Measurements from ENCODE around the gene NIT1. TPM values are rescaled to one million over a fixed set of nuclear protein-coding genes. Genes with fewer than 3 reads are reported as not detected.

The NIT1 gene
- total RNA-seq, 1 donor from 2014 or later = 31.9 TPM

DNA sequence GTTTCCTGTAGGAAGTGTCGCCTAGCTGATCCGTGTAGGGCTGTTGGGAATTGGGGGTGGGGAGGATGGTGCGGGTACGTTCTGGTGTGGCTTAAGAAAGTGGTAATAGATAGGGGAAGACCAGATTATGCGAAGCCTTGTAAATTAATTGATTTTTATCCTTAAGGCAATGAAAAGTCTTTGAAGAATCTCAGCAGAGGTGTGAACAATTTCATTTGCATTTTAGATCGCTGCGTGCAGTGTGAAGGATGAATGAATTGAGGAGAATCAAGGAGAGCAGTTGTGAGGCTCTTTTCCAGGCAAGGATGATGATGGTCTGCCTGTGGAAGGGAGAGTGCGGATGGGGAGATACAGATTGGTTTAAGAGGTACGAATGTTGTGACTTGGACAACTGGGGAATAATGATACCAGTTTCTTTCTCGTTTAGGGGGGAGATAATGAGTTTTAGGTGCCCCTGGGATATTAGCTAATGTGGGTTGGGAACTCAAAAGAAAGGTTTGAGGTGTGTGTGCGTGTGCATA is 15.4 kb downstream of the NIT1 start:
- no peak for TF ChIP-seq CTCF (IDR thresholded peaks at IDR 0.05; ENCODE audit: borderline replicate concordance)
- peaks cover 9% of the 10 kb centered on the region for H3K36me3 ChIP-seq
- no peak for DNase-seq
- intact Hi-C loops (cut with micrococcal nuclease) = no loop called here
- no peaks in the 10 kb centered on the region for H3K27me3 ChIP-seq (ENCODE audit: low read depth)
- no peaks in the 10 kb centered on the region for H3K9me3 ChIP-seq (replicated peaks)
- peak overlapping the region; percentile 80 for H3K4me3 ChIP-seq
- H3K27ac ChIP-seq (replicated peaks) = peak overlapping the region; percentile 97
- H3K4me1 ChIP-seq = peaks cover 71% of the 10 kb centered on the region

- Histone ChIP-seq H3K9me3 (replicated peaks) (no peaks in the 10 kb centered on the region), H3K4me3 (no peak overlapping the region), H3K27me3 (ENCODE audit: low read depth) (no peaks in the 10 kb centered on the region), H3K4me1 (peaks cover 38% of the 10 kb centered on the region), H3K36me3 (no peaks in the 10 kb centered on the region), H3K27ac (replicated peaks) (peak overlapping the region; percentile 45)
- no peak for DNase-seq
- intact Hi-C loops (cut with micrococcal nuclease) = no loop called here
- TF ChIP-seq CTCF (IDR thresholded peaks at IDR 0.05; ENCODE audit: borderline replicate concordance) = no peak
Observed at GRCh38 chr1:161137881-161138280, 20.0 kb downstream of the NIT1 start.

DNA sequence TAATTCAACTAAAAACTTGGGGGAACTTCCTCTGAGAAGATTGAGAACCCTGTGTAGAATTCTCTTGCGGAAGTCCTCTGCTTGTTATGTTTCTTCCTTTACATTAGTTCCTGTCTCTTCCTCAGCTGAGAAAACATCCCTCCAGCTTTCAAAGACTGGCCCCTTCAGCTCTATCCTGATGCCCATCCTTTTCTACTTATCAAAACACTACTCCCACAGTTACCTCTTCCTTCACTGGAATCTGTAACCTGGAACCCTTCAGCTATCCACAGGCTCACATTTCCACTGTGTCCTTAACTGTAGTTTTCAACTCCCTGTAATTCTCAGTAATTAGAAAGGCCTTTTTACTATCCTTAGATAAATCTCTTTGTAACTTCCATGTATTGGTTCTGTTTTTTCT is 20.5 kb downstream of the NIT1 start:
- no peak for TF ChIP-seq CTCF (IDR thresholded peaks at IDR 0.05; ENCODE audit: borderline replicate concordance)
- no peaks in the 10 kb centered on the region for H3K27me3 ChIP-seq (ENCODE audit: low read depth)
- no peaks in the 10 kb centered on the region for H3K36me3 ChIP-seq
- peak overlapping the region; percentile 23 for H3K27ac ChIP-seq (replicated peaks)
- peaks cover 33% of the 10 kb centered on the region for H3K4me1 ChIP-seq
- intact Hi-C loops (cut with micrococcal nuclease) = no loop called here
- no peaks in the 10 kb centered on the region for H3K9me3 ChIP-seq (replicated peaks)
- H3K4me3 ChIP-seq = no peak overlapping the region
- no peak for DNase-seq

GRCh38 chr1:161139766-161140165 is 21.9 kb downstream of the NIT1 start:
- no peak overlapping the region for H3K27ac ChIP-seq (replicated peaks)
- H3K36me3 ChIP-seq = no peaks in the 10 kb centered on the region
- H3K4me1 ChIP-seq = peaks cover 20% of the 10 kb centered on the region
- intact Hi-C loops (cut with micrococcal nuclease) = no loop called here
- no peak overlapping the region for H3K4me3 ChIP-seq
- peak; percentile 59 for TF ChIP-seq CTCF (IDR thresholded peaks at IDR 0.05; ENCODE audit: borderline replicate concordance)
- H3K27me3 ChIP-seq (ENCODE audit: low read depth) = no peaks in the 10 kb centered on the region
- no peak for DNase-seq
- H3K9me3 ChIP-seq (replicated peaks) = no peaks in the 10 kb centered on the region

DNA sequence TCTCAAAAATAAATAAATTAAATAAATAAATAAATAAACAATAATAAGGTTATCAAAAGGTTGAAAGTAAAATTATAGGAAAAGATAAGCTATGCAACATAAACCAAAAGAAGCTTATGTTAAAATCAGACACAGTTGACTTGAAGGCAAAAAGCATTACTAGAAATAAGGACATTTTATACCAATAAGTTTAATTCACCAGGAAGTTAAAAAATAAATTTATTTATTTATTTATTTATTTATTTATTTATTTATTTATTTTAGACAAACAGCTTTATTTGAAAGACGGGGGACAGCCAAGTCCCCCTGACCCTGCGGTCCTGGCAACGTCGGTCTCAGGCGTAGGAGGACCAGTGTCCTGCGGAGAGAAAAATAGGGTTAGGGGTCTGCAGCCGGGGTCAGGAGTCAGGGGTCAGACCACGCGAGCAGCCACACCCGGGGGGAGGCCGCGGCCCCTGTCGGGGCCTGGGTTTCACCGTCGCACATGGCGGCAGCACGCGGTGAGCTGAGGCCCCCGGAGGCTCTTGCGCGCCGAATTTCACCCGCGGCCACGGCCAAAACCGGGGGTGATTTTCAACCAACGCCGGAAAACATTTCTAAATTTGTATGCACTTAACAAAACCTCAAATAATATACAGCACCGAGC is 23.0 kb downstream of the NIT1 start:
- no peak overlapping the region for H3K4me3 ChIP-seq
- no peak for TF ChIP-seq CTCF (IDR thresholded peaks at IDR 0.05; ENCODE audit: borderline replicate concordance)
- peaks cover 18% of the 10 kb centered on the region for H3K4me1 ChIP-seq
- intact Hi-C loops (cut with micrococcal nuclease) = no loop called here
- no peaks in the 10 kb centered on the region for H3K36me3 ChIP-seq
- no peak overlapping the region for H3K27ac ChIP-seq (replicated peaks)
- no peak for DNase-seq
- H3K9me3 ChIP-seq (replicated peaks) = no peaks in the 10 kb centered on the region
- no peaks in the 10 kb centered on the region for H3K27me3 ChIP-seq (ENCODE audit: low read depth)

Measured in left ventricle myocardium inferior (tissue), 1 donor.